ENCODE measurements around the gene SCARF2. TPM values are rescaled to one million over a fixed set of nuclear protein-coding genes. Genes with fewer than 3 reads are reported as not detected.
"Not testable (repeated sequence)": the region's sequence is repeated elsewhere in the genome, so short reads cannot be mapped to it uniquely, and the experiment has no call there.

SCARF2 gene
- total RNA-seq, 1 donor from 2014 or later: 6.5 TPM

DNA sequence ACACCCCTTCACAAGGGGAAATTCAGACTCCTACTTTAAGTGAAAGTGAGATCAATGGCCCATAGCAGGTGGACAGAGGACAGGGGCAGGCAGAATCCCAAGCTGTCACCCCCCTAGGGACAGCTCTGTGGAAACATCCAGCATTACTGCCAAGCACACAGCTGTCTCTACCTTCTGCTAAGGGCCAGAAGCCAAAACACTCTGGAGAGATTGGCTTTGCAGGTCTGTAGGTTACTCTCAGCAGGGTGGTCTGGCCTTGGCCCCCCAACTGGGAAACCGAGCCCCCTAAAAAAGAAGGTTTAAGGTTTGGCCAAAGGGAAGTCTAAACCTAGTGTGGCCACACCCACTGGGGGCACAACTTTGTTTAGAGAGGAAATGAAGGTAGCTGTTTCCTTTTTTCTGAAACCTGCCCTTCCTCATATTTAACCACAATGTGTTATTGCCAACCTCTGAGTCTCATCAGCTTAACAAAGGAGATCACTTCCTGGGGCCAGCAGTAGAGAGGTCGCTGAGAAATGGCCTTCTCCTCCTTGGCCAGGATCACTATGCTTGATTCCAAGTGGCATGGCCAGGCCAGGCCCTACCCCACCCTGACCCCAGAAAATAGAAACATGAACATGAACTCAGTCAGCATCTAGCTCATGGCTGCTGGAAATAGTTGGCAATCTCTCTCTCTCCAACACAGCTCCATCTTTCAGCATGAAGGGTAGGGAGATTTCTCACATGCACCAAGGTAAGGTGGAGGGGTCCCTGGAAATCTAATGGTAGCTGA lies 25.9 kb upstream of the SCARF2 start:
- peak in 1 of 2 donors; percentile 23 for DNase-seq (ENCODE audit: low read depth in 2 of 2)

DNA sequence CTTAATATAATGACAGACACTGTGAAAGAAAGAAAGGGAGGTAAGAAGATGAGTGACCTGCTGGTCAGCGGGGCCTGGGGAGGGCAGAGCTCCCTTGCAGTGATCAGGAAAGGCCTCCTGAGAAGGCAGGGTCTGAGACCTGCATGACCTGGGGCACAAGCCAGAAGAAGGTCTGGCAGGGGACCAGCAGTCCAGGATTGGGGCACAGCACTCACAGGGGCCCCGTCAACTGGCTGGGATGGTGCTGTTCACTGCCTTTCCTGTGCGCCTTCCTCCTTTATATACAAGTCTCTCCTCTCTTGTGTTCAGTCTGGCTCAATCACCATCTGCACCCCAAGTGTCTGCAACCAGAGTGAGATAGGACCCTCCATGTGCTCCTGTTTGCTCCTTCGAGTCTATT lies 22.2 kb upstream of the SCARF2 start:
- no peak for DNase-seq (ENCODE audit: low read depth in 2 of 2)

DNA sequence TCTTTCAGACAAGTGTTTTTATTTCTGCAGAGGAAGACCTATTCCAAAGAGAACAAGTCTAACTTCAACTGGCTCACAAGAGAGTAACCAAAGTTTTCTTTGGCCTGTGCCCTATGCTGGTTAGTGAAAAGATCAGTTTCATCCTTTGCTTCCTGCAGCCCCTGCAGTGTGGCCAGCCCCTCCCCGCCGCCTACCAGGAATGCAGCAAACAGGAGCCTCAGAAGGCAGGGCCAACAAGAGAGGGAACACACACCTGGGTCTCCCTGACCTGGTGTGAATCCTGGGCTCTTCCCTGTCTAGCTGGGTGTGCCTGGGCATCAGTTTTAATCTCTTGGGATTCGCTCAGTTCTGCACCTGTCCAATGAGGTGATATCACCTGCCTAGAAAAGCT lies 21.5 kb upstream of the SCARF2 start:
- no peak for DNase-seq (ENCODE audit: low read depth in 2 of 2)

DNA sequence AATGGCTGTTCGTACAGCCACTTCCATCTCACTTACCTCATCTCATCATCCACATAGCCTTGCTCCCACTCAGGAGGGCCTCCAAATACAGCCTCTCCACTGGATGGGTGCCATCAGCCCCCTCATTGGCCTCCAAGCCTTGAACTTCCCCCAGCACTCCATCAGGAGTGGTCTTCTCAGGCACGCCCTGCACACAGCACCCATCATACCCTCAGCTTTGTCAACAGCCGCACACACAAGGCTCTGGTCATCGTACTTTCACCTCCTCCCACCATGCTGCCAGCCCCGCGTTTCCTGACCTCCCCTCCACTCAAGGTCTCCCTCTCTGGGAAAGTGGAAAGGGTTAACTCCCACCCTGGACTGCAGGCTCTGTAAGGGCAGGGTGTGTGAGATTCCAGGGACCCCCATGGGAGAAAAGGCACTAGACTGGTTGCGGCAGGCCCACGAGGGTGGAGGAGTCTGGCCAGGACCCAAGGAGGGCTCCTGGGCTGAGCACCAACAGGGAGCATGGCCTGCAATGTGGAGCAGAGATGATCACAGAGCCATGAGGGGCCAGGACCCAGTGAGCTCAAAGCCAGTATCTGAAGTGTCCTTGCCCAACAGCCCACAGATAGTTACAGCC lies 21.0 kb upstream of the SCARF2 start:
- no peak for DNase-seq (ENCODE audit: low read depth in 2 of 2)

DNA sequence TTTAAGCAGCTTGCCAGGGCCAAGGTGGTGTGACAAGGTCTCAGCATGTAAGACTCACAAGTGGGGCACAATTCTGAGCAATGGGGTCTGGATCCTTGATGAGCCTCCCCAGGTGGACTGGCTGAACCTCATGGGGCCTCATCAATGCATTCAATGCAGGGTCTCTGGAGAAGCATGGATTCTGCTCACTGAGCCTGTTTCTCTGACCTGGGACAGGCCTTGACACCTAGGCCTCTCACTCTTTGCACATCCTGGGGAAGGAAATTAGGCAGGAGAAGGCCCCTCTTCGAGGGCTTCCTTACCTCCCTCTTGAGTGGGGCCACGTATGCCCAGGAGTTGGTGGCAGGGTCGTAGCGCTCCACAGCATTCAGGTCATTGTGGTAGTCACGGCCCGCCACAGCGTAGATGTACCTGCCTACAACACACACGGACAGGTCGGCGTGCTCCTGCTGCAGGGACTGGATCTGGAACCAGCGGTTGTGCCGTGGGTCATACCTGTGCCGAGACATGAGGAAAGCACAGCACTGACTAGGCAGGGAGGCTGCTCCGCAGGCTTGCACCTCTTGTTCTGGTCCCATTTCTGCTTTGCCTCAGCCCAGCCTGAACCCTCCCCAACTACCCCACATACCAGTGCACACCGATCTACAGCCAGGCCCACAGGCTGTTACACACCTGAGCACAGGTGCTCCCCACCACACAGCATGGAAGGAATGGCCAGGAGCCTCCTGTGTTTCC lies 20.0 kb upstream of the SCARF2 start:
- no peak for DNase-seq (ENCODE audit: low read depth in 2 of 2)

DNA sequence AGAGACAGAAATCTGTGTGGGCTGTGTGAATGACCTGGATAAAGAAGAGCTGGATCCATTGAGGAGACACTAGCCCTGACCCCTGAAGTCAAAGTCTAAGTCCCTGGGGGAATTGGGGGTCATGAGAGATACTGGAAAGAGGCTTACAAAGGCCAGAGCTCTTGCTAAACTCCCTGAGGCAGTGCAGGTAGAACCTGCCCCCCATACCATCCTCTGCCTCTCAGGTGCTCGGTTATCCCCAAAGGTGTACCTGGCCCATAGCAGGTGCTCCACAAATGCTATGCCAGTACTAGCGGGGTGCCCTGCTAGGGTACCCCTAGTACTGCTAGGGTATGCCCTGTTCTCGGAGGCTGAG lies 19.1 kb upstream of the SCARF2 start:
- no peak for DNase-seq (ENCODE audit: low read depth in 2 of 2)

DNA sequence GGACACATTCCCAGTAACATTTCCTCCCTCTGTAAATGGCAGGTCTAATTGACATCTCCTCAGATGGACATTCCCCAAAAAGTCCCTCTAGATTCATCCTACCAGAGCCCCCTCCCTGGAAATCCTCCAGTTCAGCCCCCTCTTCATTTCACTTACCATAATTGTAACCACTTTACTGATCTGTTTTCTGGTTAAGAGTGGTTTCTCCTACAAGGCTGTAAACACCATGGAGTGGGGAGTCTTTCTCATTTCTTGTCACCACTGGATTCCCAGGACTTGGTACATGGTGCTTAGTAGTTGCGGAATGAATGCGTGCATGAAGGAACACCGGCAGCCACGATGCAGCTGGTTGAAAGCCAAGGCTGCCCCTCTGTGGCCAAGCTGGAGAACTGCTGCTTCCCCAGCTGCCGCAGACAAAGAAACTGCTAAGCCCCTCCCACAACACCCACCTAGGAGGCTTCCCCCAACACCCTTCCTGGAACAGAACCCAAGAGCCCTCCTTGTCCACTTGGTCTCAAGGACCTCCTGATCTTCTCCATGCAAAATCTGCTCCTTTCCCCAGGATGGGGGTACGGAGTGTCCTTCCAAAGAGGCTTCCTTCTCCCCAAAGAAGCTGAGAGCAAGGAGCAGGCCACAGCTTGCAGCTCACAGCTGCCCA lies 18.6 kb upstream of the SCARF2 start:
- DNase-seq (ENCODE audit: low read depth in 2 of 2): peak; percentile 87 to 91

DNA sequence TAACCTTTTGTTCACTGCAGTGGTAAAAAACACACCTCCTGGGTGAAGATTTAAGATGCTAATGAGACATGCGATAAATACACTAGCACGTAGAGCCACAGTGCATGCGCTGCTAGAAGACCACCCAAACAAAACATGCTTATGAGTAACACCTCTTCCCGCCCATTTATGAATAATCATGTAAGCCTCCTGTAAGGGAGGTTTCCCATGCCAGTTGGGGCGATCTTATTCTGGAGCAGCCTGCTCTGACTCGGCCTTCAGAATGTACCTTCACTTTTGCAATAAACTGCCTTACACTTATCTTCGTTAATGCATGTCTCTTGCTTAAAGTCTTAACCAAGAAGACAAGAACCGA lies 18.1 kb upstream of the SCARF2 start:
- no peak for DNase-seq (ENCODE audit: low read depth in 2 of 2)

DNA sequence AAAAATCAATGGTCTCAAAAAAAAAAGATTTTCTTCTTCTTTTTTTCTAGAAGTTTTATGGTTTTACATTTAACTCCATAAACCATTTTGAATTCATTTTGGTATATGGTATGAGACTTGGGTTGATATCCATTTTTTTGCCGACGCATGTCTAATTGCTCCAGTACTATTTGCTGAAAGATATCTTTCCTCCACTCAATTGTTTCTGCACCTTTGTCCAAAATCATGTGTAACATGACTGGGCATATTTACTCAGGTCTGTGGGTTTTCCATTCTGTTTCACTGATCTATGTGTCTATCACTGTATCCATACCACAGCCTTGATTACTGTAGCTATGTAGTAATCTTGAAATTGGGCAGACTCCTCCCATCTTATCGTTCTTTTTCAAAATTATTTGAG lies 15.6 kb upstream of the SCARF2 start:
- DNase-seq (ENCODE audit: low read depth in 2 of 2): no peak

DNA sequence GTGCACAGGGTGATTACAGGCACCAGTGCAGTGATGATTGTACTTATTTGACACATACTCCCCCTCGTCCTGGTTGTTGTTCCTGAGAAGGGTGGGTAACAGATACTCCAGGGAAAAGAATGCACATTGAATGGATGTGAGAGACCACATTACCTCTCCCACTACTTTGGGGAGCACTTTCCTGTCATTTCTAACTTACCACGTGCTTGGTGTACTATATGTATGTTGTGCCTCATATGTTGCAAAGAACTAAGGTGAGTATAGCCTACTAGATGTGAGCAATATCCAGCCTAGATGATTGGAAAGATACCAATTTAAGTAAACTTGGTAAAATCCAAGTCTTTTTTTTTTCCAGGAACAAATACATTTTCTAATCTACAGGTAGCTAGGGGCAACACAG lies 14.3 kb upstream of the SCARF2 start:
- no peak for DNase-seq (ENCODE audit: low read depth in 2 of 2)

DNA sequence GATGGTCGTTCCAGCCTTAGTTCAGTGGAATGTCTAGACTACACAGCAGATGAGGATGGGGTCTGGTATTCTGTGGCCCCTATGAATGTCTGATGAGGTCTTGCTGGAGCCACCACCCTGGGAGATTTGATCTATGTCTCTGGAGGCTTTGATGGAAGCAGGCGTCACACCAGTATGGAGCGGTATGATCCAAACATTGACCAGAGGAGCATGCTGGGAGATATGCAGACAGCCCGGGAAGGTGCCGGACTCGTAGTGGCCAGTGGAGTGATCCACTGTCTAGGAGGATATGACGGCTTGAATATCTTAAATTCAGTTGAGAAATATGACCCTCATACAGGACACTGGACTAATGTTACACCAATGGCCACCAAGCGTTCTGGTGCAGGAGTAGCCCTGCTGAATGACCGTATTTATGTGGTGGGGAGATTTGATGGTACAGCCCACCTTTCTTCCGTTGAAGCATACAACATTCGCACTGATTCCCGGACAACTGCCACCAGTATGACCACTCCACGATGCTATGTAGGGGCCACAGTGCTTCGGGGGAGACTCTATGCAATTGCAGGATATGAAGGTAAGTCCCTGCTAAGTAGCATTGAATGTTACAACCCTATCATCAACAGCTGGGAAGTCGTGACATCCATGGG lies 13.6 kb upstream of the SCARF2 start:
- DNase-seq (ENCODE audit: low read depth in 2 of 2): not testable (repeated sequence)

DNA sequence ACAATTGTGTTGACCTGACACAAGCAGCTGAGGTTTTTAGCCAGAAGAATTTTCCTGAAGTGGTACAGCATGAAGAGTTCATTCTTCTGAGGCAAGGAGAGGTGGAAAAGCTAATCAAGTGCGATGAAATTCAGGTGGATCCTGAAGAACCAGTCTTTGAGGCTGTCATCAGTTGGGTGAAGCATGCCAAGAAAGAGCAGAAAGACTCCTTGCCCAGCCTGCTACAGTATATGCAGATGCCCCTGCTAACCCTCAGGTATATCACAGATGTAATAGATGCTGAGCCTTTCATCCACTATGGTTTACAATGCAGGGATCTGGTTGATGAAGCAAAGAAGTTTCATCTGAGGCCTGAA lies 12.9 kb upstream of the SCARF2 start:
- no peak for DNase-seq (ENCODE audit: low read depth in 2 of 2)

DNA sequence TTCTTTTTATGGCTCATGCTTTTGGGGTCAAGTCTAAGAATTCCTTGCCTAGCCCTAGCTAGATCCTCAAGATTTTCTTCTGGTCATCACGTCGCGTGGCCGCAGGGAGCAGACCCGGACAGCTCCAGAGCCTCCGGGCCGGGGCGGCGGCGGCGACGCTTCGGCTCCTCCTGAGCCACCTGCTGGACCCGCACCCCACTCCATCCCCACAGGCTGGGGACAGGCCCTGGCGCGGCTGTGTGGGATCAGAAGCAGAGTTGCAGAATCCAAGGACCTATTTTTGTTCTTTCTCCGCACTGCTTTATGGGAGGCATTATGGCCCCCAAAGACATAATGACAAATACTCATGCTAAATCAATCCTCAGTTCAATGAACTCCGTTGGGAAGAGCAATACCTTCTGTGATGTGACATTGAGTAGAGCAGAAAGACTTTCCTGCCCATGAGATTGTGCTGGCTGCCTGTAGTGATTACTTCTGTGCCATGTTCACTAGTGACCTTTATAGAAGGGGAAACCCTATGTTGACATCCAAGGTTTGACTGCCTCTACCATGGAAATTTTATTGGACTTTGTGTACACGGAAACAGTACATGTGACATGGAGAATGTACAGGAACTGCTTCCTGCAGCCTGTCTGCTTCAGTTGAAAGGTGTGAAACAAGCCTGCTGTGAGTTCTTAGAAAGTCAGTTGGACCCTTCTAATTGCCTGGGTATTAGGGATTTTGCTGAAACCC lies 12.4 kb upstream of the SCARF2 start:
- DNase-seq (ENCODE audit: low read depth in 2 of 2): no peak

DNA sequence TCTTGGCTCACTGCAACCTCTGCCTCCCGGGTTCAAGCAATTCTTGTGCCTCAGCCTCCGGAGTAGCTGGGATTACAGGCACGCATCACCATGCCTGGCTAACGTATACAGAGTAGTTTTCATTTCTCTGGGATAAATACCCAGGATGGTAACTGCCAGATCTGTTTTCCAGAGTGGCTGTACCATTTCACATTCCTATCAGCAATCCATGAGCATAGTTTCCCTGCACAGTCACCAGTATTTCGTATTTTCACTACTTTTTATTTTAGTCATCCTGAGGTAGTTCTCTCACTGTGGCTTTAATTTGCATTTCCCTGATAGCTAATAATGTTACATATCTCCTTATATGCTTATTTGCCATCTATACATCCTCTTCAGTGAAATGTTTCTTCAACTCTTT lies 11.0 kb upstream of the SCARF2 start:
- DNase-seq (ENCODE audit: low read depth in 2 of 2): no peak

DNA sequence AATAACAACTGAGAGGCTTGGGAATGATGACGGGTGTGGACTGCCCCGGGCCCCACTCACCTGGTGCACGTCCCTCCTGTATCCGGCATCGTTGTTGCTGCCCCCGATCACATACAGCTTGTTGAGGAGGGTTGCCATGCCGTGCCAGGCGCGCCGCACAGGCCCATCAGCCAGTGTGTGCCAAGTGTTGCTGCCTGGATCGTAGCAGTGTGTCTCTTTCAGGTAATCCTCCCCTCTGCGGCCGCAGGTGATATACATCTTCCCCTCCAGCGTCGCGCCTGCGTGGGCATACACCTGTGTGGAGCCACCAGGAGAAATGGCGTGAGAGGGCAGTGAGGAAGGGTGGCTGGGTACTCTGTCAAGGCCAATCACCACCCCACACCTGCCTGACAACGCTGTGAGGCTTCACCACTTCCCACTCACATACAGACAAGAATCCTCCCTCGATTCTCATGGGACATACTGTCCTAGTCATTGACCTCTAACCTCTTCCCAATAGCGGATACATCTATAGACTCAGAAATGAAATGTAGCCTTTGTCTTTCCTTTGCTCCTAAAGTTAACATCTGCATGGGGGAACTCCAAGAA lies 8.9 kb upstream of the SCARF2 start:
- DNase-seq (ENCODE audit: low read depth in 2 of 2): no peak

DNA sequence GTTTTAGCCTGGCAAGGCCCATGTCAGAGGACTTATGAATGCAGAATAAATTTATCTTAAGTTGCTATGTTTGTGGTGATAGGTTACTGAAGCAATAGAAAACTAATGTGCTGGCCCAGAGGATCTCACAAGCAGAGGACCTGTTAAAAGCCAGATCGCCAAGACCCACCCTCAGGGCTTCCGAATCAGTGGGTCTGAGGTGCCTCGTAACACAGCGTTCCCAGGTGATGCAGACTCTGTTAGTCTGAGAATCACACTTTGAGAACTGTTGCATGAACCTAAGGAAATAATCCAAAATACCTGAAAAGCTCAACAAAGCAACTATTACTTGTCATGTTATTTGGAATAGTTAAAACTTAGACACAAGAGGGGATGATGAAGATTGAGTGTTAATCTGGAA lies 6.7 kb upstream of the SCARF2 start:
- DNase-seq (ENCODE audit: low read depth in 2 of 2): no peak

DNA sequence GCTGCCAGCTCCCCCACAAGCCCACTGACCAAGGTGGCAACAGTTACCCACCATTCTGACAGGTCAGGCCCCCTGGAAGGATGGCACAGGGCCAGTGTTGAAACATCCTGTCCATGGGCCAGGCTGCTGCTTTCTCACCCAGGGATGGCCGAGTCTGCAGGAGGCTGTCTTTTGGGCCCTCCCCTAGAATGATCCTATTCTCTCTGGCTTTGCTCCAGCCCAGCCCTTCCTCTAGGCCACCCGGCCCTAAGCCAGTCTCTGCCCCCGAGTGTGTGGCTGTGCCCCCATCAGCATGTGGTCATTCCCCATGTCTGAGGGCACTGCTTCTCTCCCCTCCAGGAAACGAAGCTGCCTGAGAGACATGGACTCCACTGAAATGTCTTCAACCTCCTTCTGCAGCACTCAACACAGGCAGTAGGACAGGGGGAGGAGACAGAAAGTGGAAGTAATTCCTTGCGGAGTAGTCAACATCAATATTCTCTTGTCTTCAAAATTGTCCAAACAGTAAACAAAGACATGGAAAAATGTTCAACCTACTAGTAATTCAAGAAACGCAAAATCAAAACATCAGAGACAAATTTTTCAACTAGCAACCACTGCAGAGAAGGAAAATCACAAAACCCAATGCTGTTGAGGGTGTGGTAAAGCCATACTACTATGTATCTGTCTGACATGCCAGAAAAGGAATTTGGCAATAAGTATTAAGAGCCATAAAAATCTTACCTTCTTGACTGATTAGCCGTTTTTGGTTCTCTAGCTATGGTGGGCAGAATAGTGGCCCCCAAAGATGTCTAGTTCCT lies 5.1 kb upstream of the SCARF2 start:
- no peak for DNase-seq (ENCODE audit: low read depth in 2 of 2)

DNA sequence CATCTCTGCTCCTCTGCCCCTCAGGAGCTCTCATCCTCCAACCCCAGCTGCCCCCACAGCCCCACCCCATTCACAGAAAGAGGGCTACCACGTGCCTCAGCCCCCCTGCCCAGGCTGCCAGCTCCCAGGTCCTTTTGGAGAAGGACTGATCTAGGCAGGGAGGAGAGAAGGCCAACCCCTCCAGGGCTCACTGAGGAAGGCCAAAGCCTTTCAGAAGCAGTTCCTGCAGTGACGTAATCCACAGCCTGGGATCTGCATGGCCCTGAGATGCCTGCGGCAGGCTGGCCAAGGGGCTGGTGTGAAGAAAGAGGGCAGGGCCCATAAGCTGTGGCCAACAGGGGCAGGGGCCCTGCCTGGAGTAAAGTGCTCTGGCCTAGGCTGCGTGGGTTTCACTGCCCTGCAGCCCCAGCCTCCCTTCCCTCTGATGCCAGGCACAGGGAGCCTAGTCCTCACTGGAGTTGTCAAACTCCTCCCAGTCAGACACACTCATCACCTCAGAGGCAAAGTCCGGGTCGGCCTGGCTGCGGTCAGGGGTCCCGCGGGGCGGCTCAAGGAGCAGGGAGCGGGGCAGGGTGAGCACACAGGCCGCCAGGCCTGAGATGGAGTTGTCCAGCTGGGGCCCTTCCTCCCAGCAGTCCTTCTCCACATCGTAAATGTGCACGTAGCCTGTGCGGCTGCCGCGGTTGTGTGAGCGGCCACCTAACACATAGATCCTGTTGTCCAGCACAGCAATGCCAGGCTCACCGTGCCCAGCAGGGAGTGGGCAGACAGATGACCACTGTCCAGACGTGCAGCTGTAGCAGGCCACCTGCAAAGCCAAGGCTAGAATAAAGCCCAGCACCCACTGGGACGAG lies 4.2 kb upstream of the SCARF2 start:
- DNase-seq (ENCODE audit: low read depth in 2 of 2): no peak

All from lung microvascular endothelial cell (primary cell).